Mucosa of stomach (tissue), 1 donor: ENCODE measurements around the gene RBCK1.

ENCODE experiments used
- H3K27me3 ChIP-seq: one replicate; pipeline ENCODE4 v1.7.0; 2013; ENCODE audit warnings: mild to moderate bottlenecking, low read length; ENCODE audit not compliant: control insufficient read depth, insufficient read depth
- H3K36me3 ChIP-seq: one replicate; pipeline ENCODE4 v1.7.0; 2013; ENCODE audit warnings: low read length; ENCODE audit not compliant: control insufficient read depth, insufficient read depth
- H3K4me1 ChIP-seq: one replicate; pipeline ENCODE4 v1.7.0; 2013; ENCODE audit warnings: mild to moderate bottlenecking, low read length; ENCODE audit not compliant: control insufficient read depth, insufficient read depth
- H3K4me3 ChIP-seq: one replicate; pipeline ENCODE4 v1.7.0; 2013; ENCODE audit warnings: low read length
- H3K9ac ChIP-seq: one replicate; pipeline ENCODE4 v1.7.0; 2013; ENCODE audit warnings: mild to moderate bottlenecking, low read length, moderate library complexity
- H3K9me3 ChIP-seq: one replicate; pipeline ENCODE4 v1.7.0; 2013; ENCODE audit warnings: mild to moderate bottlenecking, low read length, moderate library complexity; ENCODE audit not compliant: control insufficient read depth
- donor health status: Pancreatic carcinoma.

RBCK1 gene

DNA sequence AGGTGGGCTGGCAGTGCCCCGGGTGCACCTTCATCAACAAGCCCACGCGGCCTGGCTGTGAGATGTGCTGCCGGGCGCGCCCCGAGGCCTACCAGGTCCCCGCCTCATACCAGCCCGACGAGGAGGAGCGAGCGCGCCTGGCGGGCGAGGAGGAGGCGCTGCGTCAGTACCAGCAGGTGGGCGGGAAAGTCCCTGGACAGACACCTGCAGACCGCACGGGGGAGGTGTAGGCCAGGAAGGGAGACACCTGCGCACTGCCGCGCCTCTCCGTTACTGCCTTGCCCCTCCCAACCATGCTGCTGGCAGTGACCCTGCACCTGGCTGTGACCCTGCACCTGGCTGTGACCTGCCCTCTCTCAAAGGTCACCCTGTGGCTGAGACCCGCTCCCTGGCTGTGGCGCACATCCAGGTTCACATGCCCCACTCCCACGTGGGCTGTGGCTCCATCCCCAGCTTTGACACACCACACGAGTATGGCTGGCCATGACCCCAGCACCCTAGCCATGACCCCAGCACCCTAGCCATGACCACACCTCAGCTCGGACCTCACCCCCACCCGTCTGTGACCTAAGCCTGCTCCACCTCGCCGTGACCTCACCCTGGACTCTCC, 11.6 kb downstream of the RBCK1 start:
- H3K36me3 ChIP-seq: peaks cover 13% of the 10 kb centered on the region
- H3K4me3 ChIP-seq: no peak overlapping the region
- H3K9me3 ChIP-seq: no peaks in the 10 kb centered on the region
- H3K27me3 ChIP-seq: no peaks in the 10 kb centered on the region
- H3K9ac ChIP-seq: no peak overlapping the region
- H3K4me1 ChIP-seq: no peaks in the 10 kb centered on the region

- H3K27me3 ChIP-seq: no peaks in the 10 kb centered on the region
- H3K9me3 ChIP-seq: no peaks in the 10 kb centered on the region
- H3K4me3 ChIP-seq: no peak overlapping the region
- H3K36me3 ChIP-seq: peaks cover 13% of the 10 kb centered on the region
- H3K9ac ChIP-seq: no peak overlapping the region
- no peaks in the 10 kb centered on the region for H3K4me1 ChIP-seq
Measured at GRCh38 chr20:420166-420620, 12.1 kb downstream of the RBCK1 start.

DNA sequence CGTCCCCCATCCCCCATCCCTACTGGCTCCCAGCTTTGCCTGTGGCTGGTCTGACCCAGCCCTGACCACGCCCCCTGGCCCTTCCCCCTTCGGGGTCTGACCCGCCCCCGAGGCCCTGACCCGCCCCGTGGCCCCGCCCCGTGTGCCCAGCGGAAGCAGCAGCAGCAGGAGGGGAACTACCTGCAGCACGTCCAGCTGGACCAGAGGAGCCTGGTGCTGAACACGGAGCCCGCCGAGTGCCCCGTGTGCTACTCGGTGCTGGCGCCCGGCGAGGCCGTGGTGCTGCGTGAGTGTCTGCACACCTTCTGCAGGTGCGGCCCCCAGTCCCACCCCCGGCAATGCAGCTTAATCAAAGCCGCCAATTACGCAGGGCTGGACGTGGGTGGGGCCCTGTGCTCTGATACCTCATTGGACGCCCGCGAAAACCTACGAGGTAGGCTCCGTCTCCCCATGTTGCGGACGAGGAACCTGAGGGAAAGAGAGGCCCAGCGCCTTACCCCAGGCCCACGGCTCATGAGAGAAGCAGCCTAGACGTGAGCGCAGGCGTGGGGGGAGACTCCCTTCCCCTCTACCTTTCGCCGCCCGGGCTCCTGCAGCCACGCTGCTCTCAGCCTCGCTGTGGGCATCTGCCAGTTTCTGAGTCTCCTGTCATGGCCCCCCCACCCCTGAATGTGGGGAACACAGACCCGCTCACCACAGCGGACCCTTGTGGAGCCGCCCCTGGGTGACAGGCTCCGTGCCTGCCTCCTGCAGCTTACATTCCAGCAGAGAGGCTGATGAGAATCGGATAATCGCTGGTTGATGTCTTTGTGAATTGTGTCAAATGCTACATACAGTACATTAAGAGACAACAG, 12.8 kb downstream of the RBCK1 start:
- Histone ChIP-seq H3K9ac (no peak overlapping the region), H3K9me3 (no peaks in the 10 kb centered on the region), H3K4me1 (no peaks in the 10 kb centered on the region), H3K27me3 (no peaks in the 10 kb centered on the region), H3K36me3 (peaks cover 13% of the 10 kb centered on the region), H3K4me3 (no peak overlapping the region)

- H3K36me3 ChIP-seq: peaks cover 13% of the 10 kb centered on the region
- no peaks in the 10 kb centered on the region for H3K9me3 ChIP-seq
- no peaks in the 10 kb centered on the region for H3K4me1 ChIP-seq
- H3K27me3 ChIP-seq: no peaks in the 10 kb centered on the region
- no peak overlapping the region for H3K9ac ChIP-seq
- H3K4me3 ChIP-seq: no peak overlapping the region
Measured at GRCh38 chr20:421685-422250, 13.7 kb downstream of the RBCK1 start.

- Histone ChIP-seq H3K36me3 (peaks cover 30% of the 10 kb centered on the region), H3K27me3 (no peaks in the 10 kb centered on the region)
Measured at GRCh38 chr20:426566-426965, 18.5 kb downstream of the RBCK1 start.

GRCh38 chr20:427401-427800, 19.3 kb downstream of the RBCK1 start:
- Histone ChIP-seq H3K27me3 (no peaks in the 10 kb centered on the region), H3K36me3 (peaks cover 22% of the 10 kb centered on the region), H3K4me3 (no peak overlapping the region), H3K9me3 (no peaks in the 10 kb centered on the region), H3K4me1 (no peaks in the 10 kb centered on the region), H3K9ac (no peak overlapping the region)

More at GRCh38 chr20:426566-426965, 18.5 kb downstream of the RBCK1 start:
- H3K9me3 ChIP-seq: no peaks in the 10 kb centered on the region
- H3K4me3 ChIP-seq: no peak overlapping the region
- no peaks in the 10 kb centered on the region for H3K4me1 ChIP-seq
- no peak overlapping the region for H3K9ac ChIP-seq

GRCh38 chr20:427849-428657, 20.0 kb downstream of the RBCK1 start:
- Histone ChIP-seq H3K4me3 (no peak overlapping the region), H3K9ac (no peak overlapping the region), H3K4me1 (no peaks in the 10 kb centered on the region), H3K36me3 (peaks cover 19% of the 10 kb centered on the region), H3K9me3 (no peaks in the 10 kb centered on the region), H3K27me3 (no peaks in the 10 kb centered on the region)

- no peak overlapping the region for H3K4me3 ChIP-seq
- no peaks in the 10 kb centered on the region for H3K9me3 ChIP-seq
- no peaks in the 10 kb centered on the region for H3K4me1 ChIP-seq
- H3K9ac ChIP-seq: no peak overlapping the region
- no peaks in the 10 kb centered on the region for H3K27me3 ChIP-seq
- H3K36me3 ChIP-seq: peaks cover 19% of the 10 kb centered on the region
Measured at GRCh38 chr20:428658-429200, 20.6 kb downstream of the RBCK1 start.

DNA sequence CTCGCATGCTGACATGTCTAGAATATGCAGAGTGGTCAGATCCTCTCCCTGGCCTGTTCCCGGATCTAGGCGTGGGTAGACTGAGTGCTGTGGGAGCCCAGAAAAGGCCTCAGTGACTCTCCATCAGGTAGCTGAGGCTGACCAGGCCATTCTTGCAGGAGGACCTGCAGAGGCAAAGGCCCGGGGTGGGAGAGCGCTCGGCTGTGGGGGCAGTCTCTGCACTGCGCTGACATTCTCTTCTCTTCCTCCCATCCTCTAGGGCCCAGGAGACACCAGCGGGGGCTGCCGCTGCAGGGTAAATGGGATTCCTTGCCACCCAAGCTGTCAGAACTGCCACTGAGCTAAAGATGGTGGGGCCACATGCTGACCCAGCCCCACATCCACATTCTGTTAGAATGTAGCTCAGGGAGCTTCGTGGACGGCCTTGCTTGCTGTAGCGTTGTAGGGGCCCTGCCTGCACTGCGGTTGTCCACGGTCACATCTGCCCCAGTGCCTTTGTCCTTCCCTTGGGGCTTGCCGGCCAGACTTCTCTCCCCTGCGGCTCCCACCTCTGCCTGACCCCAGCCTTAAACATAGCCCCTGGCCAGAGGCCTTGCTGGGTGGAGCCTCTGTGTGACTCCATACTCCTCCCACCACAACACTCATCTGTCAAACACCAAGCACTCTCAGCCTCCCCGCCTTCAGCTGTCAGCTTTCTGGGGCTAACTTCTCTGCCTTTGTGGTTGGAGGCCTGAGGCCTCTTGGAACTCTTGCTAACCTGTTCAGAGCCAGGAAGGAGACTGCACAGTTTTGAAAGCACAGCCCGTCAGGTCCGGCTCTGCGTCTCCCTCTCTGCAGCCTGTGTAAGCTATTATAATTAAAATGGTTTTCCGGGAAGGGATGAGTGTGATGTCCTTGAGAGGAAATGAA, 22.2 kb downstream of the RBCK1 start:
- Histone ChIP-seq H3K4me3 (no peak overlapping the region), H3K9ac (no peak overlapping the region), H3K9me3 (no peaks in the 10 kb centered on the region), H3K4me1 (no peaks in the 10 kb centered on the region), H3K36me3 (peaks cover 19% of the 10 kb centered on the region), H3K27me3 (no peaks in the 10 kb centered on the region)

GRCh38 chr20:431012-431904, 23.2 kb downstream of the RBCK1 start:
- no peak overlapping the region for H3K4me3 ChIP-seq
- no peak overlapping the region for H3K9ac ChIP-seq
- peaks cover 19% of the 10 kb centered on the region for H3K36me3 ChIP-seq
- H3K4me1 ChIP-seq: no peaks in the 10 kb centered on the region
- no peaks in the 10 kb centered on the region for H3K9me3 ChIP-seq
- H3K27me3 ChIP-seq: no peaks in the 10 kb centered on the region
